ENCODE data around the gene ATP8B3.

DNA sequence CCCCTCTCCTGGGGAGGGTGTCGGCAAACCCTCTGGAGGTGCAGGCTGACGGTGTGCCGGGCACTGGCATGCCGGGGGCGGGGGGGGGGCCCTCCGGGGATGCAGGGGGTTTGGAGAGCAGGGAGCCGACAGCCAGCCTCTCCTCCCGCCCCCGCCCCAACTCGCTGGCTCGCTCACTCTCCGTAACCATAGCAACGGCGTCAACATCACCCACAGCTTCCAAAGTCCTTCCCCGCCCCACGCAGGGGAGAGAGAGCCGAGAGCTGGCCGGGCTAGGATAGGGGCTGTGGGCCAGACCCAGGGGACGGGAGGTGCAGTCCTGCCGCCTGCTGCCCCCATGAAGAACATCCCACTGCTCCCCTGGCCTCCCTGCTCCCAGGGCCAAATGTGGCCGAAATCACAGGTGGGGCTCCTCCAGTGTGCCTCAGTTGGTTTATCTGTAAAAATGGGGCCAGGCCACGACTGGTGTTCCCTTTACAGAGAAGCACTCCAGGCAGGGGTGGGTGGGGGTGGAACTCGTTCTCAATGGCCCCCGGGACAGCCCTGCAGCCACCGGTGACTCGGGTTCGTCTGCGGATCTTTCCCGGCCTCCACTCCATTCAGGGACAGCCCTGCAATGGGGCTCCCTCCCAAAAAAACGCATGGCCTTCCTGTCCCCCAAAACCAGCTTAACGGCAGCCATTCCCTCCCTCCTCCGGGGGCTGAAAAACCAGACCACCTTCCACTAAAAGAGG lies 48.1 kb upstream of the ATP8B3 start:
- TF ChIP-seq, protein P1, sequence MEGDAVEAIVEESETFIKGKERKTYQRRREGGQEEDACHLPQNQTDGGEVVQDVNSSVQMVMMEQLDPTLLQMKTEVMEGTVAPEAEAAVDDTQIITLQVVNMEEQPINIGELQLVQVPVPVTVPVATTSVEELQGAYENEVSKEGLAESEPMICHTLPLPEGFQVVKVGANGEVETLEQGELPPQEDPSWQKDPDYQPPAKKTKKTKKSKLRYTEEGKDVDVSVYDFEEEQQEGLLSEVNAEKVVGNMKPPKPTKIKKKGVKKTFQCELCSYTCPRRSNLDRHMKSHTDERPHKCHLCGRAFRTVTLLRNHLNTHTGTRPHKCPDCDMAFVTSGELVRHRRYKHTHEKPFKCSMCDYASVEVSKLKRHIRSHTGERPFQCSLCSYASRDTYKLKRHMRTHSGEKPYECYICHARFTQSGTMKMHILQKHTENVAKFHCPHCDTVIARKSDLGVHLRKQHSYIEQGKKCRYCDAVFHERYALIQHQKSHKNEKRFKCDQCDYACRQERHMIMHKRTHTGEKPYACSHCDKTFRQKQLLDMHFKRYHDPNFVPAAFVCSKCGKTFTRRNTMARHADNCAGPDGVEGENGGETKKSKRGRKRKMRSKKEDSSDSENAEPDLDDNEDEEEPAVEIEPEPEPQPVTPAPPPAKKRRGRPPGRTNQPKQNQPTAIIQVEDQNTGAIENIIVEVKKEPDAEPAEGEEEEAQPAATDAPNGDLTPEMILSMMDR (IDR thresholded peaks at IDR 0.05): no peak
- TF ChIP-seq POLR2A (IDR thresholded peaks at IDR 0.05) (no peak), POLR2AphosphoS5 (IDR thresholded peaks at IDR 0.05) (no peak), EP300 (IDR thresholded peaks at IDR 0.05) (no peak)
